HG03457 (cell line): ENCODE results near the gene ARHGEF26.

Experiments
- ATAC-seq: cut with Tn5 transposase; IDR thresholded peaks from one replicate; pipeline ENCODE4 v1.9.1; 2021; ENCODE audit warnings: moderate number of reproducible peaks; ENCODE audit not compliant: unreplicated experiment

The ARHGEF26 gene

DNA sequence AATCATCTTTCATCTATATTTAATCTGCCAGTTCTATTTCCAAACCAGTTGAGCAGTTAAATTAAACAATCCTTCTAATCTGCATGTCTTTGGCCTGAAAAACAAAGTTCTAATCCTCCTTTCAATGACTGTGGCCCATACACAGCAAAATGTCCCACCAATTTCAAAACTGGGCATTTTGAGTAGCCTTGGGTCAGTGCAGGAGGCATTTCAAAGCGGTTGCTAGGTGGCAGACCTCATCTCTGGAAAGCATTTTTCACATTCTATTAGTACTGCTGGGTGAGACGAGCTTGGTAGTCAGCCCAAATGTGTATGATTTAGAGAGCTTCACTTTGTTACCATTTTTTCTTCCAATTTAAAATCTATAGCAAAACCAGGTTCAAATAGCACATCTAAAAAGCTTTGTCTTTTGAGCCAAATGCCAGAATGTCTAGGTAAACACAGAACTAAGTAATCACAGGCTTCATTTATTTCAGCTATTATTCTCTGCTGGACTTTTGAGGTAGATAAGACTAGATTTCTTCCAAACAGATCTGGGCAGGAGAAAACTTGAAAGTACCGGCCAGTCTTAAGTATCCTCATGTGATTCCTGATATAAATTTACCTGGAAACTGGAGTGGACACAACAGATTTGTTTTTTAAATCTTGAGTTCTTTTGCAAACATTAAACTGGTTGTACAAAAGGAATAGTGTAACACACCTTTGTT lies 8.9 kb upstream of the ARHGEF26 start:
- ATAC-seq, result no peak

DNA sequence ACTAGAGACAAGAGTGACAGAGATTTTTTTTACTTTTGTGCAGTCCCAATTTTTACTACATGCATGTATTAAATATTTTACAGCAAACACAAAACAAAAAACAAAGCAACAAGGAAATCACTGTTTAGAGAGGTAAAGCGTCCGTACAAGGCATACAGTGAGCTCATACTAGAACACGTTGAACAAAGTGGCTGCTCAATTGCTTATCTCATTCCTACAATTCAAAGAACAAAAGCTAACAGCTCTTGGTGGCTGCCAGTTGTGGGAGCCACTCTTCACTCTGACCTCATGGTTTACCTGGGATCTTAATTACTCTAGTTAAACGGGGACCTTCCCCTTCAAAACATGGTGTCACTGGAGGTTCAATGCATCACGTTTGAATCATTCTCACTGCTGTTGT lies 7.6 kb upstream of the ARHGEF26 start:
- no peak for ATAC-seq

DNA sequence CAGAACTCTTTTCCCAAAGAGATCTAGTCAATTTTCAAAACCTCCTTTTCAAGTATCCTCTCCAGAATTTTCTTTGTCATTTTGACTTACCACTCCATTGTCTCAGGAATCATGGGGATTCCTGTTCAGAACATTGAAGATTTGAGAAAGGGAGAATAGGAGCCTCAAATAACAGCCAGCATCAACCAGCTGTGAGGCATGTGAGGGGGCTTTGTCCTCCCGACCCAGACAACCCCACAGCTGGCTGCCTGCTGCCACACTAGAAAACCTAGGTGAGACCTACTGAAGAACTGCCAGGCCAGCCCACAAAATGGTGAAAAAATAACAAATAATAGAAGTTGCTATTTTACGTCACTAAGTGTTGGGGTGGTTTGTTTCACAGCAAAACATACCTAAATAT lies 5.9 kb upstream of the ARHGEF26 start:
- no peak for ATAC-seq

- ATAC-seq, result no peak
These were observed 1.2 kb upstream of the ARHGEF26 start for GRCh38 chr3:154119951-154120350.

DNA sequence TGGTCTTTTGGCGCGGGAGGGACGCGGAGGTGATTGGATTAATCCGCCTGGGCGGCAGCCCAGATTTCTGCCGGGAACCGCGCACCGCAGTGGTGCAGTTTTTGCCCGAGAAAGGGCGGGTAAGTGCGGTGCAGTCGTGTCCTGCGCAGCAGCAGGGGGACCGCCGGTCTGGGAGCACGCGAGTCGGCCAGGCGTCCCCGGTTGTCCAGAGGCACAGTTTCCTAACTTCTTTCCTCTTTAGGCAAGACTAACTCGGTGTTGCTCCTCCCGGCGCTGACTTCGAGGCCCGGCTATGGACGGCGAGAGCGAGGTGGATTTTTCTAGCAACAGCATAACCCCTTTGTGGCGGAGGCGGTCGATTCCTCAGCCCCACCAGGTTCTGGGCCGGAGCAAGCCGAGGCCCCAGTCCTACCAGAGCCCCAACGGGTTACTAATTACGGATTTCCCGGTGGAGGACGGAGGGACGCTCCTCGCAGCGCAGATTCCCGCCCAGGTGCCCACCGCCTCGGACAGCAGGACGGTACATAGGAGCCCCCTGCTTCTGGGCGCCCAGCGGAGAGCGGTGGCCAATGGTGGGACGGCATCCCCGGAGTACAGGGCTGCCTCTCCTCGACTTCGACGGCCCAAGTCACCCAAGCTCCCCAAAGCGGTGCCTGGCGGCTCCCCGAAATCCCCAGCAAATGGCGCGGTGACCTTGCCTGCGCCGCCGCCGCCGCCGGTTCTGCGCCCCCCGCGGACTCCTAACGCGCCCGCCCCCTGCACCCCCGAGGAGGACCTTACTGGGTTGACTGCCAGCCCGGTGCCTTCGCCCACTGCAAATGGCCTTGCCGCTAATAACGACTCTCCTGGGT lies 736 bp downstream of the ARHGEF26 start:
- ATAC-seq, result peak; percentile 21

DNA sequence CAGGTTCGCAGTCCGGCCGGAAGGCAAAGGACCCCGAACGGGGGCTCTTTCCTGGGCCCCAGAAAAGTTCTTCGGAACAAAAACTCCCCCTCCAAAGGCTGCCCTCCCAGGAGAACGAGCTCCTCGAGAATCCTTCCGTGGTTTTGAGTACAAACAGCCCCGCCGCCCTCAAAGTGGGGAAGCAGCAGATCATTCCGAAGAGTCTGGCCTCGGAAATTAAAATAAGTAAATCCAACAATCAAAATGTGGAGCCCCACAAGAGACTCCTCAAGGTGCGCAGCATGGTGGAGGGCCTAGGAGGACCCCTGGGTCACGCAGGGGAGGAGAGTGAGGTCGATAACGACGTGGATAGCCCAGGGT lies 1.3 kb downstream of the ARHGEF26 start:
- ATAC-seq, result no peak

GRCh38 chr3:154122912-154123559 lies 1.8 kb downstream of the ARHGEF26 start:
- ATAC-seq, result no peak

DNA sequence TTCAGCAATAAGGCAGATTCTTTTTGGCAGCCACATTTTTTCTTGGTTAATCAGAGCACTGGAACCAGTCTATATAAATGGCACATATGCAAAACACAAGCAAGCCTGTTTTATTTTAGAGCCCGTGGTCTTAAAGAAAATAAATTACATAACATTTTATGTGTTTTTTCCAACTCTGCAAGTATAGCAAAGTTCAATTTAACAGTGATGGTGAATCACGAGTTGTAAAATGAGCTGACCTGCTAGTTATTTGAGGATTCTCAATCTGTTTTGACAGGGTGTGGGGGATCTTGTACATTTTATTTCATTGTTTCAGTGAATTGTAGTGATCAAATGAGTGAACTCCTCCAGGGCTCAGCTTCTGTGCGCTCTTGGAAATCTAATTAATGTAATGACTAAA lies 2.7 kb downstream of the ARHGEF26 start:
- no peak for ATAC-seq

- ATAC-seq, result no peak
These were observed 4.3 kb downstream of the ARHGEF26 start for GRCh38 chr3:154125378-154126030.

GRCh38 chr3:154126651-154127050 lies 5.5 kb downstream of the ARHGEF26 start:
- no peak for ATAC-seq

GRCh38 chr3:154129625-154130024 lies 8.4 kb downstream of the ARHGEF26 start:
- no peak for ATAC-seq

DNA sequence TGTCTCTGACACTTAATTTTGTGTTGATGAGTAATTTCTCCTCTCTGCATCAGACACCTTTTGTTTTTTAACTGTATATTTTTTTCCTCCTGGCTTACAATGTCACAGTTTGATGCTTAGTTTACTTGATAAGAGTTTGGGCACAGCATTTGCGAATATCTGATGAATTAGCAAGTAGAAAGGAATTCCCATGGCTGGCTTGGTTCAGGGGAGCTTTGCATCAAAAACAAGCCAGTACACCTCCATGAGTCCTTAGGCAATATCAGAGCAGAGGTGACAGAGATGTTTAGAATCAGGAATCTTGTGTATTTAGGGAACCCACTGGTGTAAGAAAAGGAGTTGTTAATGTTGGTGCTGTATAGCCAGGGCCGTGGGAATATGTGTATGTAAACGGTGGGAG lies 9.3 kb downstream of the ARHGEF26 start:
- no peak for ATAC-seq

DNA sequence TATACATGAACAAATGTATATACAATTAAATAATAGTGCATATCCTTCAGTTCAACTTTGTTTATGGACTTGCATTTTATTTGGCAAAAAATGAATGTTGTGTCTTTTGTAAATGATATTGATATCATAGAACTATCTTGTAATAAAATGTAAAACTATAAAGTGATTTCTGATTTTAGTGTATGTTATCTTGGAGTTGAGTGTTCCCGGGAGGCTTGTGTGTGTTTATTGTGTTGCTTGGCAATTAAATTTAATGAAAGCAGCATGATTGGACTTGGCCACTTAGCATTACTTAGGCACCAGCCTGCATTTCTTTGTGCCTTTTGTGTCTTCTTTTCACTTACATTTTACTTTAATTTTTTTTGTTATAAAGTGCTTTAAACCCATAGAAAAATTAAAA lies 10.6 kb downstream of the ARHGEF26 start:
- no peak for ATAC-seq

DNA sequence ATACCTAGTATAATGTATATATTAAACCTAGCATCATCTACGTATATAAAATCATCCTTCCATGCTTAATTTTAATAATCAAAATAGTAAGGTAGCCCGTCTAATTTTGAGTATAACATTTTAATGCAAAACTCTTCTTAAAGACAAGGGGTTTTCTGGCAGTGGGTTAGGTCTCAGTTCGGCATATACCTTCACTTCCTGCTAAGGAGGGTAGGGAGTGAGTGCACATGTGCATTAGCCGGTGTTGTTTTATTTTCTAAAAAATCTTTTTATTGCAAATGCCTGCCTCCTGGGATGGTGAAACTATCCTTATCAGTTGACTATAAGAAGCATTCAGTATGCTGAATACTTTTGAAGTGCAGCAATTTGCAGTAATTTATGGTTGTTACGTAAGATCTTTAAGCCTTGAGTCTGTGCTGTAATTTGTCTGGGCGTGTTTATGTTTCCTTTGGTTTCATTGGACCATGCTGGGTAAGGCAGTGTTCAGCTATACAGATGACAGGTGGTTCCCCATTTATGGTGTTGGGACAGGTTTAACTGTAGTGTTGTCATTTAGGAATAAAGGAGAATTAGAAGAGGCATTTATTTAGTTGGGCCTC lies 11.7 kb downstream of the ARHGEF26 start:
- no peak for ATAC-seq

GRCh38 chr3:154135511-154136173 lies 14.5 kb downstream of the ARHGEF26 start:
- ATAC-seq, result no peak

DNA sequence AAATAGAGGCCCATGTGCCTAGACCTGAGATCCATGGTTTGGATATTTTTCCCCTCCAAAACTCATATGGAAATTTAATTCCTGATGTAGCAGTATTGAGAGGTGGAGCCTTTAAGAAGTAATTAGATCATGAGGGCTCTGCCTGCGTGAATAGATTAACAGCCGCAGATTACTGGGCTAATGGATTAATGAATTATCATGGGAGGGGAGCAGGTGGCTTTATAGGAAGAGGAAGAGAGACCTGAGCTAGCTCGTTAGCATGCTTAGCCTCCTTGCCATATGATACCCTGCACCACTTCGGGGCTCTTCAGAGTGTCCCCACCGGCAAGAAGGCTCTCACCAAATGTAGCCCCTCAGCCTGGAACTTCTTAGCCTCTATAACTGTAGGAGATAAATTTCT lies 15.8 kb downstream of the ARHGEF26 start:
- no peak for ATAC-seq

- ATAC-seq, result no peak
These were observed 18.8 kb downstream of the ARHGEF26 start for GRCh38 chr3:154139996-154140436.

GRCh38 chr3:154142608-154143007 lies 21.4 kb downstream of the ARHGEF26 start:
- ATAC-seq, result no peak

DNA sequence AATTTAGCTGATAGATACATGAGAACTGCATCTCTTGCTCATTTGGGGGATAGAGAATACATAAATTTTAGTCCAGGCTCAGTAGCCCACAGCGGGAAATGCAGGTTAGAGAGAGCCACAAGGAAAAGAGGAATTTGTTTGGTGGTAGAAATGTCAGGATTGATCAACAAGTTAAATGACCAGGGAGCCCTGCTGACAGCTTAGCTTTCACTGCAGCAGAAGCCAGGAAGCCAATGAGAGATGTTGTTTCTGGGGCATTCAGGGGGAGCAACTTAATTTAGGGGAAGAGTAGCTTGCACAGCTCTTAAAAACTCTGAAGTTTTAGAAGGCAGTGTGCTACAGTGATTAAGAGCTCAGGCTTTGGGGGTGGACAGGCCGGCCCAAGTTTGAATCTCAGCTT lies 22.7 kb downstream of the ARHGEF26 start:
- no peak for ATAC-seq

DNA sequence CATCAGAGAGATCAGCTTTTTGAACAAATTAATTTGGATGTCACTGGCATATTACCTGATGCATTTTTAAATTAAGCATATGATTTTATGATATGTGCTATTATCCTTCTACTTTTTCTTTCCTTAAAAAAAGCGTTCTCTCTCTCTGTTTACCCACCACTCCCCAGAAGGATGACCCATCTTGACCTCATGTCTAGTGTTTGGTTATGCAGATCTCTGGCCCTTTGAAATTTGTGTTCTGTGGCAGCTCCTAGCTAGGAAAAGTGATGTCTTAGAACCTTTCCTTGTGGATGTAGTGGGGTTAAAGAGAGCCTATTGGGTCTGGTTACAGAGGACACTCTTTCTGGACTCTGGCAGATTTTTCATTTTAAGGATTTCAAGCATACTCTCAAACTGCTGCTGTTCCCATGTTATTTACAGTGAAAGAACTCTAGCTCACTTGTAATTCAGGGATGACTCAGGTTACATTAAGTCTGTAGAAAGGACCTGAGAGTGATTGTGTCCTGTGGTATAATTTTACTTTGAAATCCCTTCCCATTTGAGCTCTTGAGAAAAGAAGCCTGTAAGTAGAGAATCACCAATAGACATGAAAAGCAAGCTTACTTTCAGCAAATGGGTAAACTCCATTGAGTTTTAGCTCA lies 23.8 kb downstream of the ARHGEF26 start:
- ATAC-seq, result no peak
